Measurements from ENCODE around the gene PSORS1C2. TPM values are rescaled to one million over a fixed set of nuclear protein-coding genes. Genes with fewer than 3 reads are reported as not detected.

The PSORS1C2 gene
- total RNA-seq, 4 donors from 2014 or later = not detected

- DNase-seq = no peak
- Histone ChIP-seq H3K36me3 (no peaks in the 10 kb centered on the region), H3K4me1 (no peaks in the 10 kb centered on the region), H3K9me3 (no peaks in the 10 kb centered on the region), H3K27me3 (no peaks in the 10 kb centered on the region), H3K4me3 (no peak overlapping the region), H3K27ac (no peak overlapping the region)
- TF ChIP-seq POLR2A (IDR thresholded peaks at IDR 0.05) (no peak), CTCF (IDR thresholded peaks at IDR 0.05) (no peak)
- intact Hi-C loops (cut with DNase I; ENCODE audit: low total_unique reads) = no loop called here
These were observed 6.5 kb upstream of the PSORS1C2 start for GRCh38 chr6:31145386-31145785.

GRCh38 chr6:31144970-31145340, 6.1 kb upstream of the PSORS1C2 start:
- H3K27ac ChIP-seq = no peak overlapping the region
- intact Hi-C loops (cut with DNase I; ENCODE audit: low total_unique reads) = loop anchor here (5.0 kb wide), 1 partner anchor 47 kb away; no protein-coding TSS in a partner anchor
- TF ChIP-seq CTCF (IDR thresholded peaks at IDR 0.05) = no peak
- TF ChIP-seq POLR2A (IDR thresholded peaks at IDR 0.05) = no peak
- no peaks in the 10 kb centered on the region for H3K27me3 ChIP-seq
- no peak for DNase-seq
- no peaks in the 10 kb centered on the region for H3K4me1 ChIP-seq
- no peaks in the 10 kb centered on the region for H3K9me3 ChIP-seq
- H3K36me3 ChIP-seq = no peaks in the 10 kb centered on the region
- no peak overlapping the region for H3K4me3 ChIP-seq

DNA sequence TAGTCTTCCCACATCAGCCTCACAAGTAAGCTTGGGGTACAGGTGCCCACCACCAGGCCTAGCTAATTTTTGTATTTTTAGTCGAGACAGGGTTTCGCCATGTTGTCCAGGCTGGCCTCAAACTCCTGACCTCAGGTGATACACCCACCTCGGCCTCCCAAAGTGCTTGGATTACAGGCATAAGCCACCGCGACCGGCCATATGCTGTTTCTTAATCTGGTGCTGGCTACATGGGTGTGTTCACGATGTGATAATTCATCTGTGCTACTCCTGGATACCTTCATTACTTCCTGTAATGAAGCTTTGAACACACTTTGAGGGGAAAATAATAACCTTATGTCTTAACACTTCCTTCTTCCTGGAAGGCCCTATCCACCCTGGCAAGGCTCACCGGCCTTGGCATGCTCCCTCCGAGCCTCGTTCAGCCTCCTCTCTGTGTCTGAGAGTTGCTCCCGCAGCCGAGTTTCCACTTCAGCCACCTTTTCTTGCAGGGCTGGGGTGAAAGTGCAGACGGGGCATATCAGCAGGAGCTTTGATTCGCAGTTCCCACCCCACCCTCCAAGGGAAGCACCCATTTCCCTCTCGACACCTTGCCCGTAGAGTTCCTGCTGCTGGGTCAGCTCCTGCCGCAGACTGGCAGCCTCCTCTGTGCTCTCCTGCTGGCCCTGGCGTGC, 5.6 kb upstream of the PSORS1C2 start:
- intact Hi-C loops (cut with DNase I; ENCODE audit: low total_unique reads) = loop anchor here (5.0 kb wide), 1 partner anchor 48 kb away; no protein-coding TSS in a partner anchor
- no peaks in the 10 kb centered on the region for H3K27me3 ChIP-seq
- no peak for DNase-seq
- no peak overlapping the region for H3K27ac ChIP-seq
- no peak for TF ChIP-seq POLR2A (IDR thresholded peaks at IDR 0.05)
- no peaks in the 10 kb centered on the region for H3K36me3 ChIP-seq
- no peaks in the 10 kb centered on the region for H3K4me1 ChIP-seq
- H3K9me3 ChIP-seq = no peaks in the 10 kb centered on the region
- no peak overlapping the region for H3K4me3 ChIP-seq

- Histone ChIP-seq H3K27ac (no peak overlapping the region), H3K36me3 (no peaks in the 10 kb centered on the region), H3K4me3 (no peak overlapping the region), H3K27me3 (no peaks in the 10 kb centered on the region), H3K4me1 (no peaks in the 10 kb centered on the region), H3K9me3 (no peaks in the 10 kb centered on the region)
- intact Hi-C loops (cut with DNase I; ENCODE audit: low total_unique reads) = loop anchor here (5.0 kb wide), 1 partner anchor 49 kb away; no protein-coding TSS in a partner anchor
- DNase-seq = peak; percentile 44 to 65
- TF ChIP-seq CTCF (IDR thresholded peaks at IDR 0.05) = no peak
These were observed 4.3 kb upstream of the PSORS1C2 start for GRCh38 chr6:31143148-31143547.

DNA sequence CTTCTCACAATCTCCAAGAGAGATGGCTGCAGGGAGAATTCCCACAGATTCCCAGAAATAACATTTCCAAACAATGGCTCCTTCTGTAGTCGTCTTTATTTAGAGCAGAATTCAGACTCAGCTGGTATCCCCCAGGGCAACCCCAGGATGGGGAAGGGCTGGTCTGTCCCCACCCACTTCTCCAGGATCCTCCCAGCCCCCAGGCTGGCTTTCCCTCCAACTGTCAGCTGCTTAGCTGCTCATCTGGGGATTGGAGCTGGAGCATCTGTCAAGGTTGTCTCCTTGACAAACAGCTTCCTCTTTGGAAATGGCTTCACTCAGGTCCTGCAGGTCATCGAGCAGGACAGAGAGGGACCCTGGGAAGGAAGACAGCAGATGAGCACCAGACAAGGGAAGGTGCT, 3.5 kb upstream of the PSORS1C2 start:
- Histone ChIP-seq H3K4me1 (peaks cover 0 to 4% of the 10 kb centered on the region in 2 donors), H3K9me3 (no peaks in the 10 kb centered on the region), H3K27me3 (no peaks in the 10 kb centered on the region), H3K36me3 (no peaks in the 10 kb centered on the region), H3K27ac (no peak overlapping the region), H3K4me3 (no peak overlapping the region)
- TF ChIP-seq POLR2A (IDR thresholded peaks at IDR 0.05) (no peak), CTCF (IDR thresholded peaks at IDR 0.05) (no peak)
- no peak for DNase-seq
- intact Hi-C loops (cut with DNase I; ENCODE audit: low total_unique reads) = loop anchor here (5.0 kb wide), 1 partner anchor 50 kb away; no protein-coding TSS in a partner anchor
